Endothelial cell of hepatic sinusoid (primary cell): ENCODE measurements around the gene IGLON5.

Source experiments
- in situ Hi-C: cut with HindIII; loops from 2 replicates; pipeline ENCODE4 v1.10.0; 2017; ENCODE audit warnings: low sequenced_read_pairs

IGLON5 gene

DNA sequence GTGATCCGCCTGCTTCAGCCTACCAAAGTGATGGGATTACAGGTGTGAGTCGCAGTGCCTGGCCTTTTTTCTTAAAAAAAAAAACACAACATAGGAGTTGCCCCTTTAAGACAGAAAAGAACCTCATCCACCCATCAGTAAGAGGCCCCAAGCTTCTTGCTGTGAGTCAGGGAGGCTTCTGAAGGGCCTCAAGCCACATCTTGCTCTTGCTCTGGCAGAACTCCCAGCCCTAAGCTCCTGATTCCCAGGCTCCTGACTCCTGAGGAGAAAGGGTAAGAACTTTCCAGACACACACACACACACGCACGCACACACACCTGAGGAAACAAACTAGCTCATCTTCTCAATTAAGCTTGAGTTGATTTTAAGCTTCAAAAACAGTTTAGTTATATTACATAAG lies 47.9 kb downstream of the IGLON5 start:
- in situ Hi-C loops, result loop anchor here (10.0 kb wide), 1 partner anchor 56 kb away; the partner anchor contains the start of gene SIGLEC10

- in situ Hi-C loops, result no loop called here
Measured at GRCh38 chr19:51361239-51361638, 49.8 kb downstream of the IGLON5 start.

- in situ Hi-C loops, result no loop called here
Measured at GRCh38 chr19:51364200-51365106, 53.0 kb downstream of the IGLON5 start.

- in situ Hi-C loops, result no loop called here
Measured at GRCh38 chr19:51365211-51365964, 53.9 kb downstream of the IGLON5 start.

GRCh38 chr19:51365965-51366388 lies 54.5 kb downstream of the IGLON5 start, which contains the start of gene ETFB:
Gene ETFB, minus strand, starts transcription at chr19:51366388. Its CDS starts 62 bp downstream, at chr19:51366326.
- in situ Hi-C loops, result no loop called here

- in situ Hi-C loops, result no loop called here
Measured at GRCh38 chr19:51366389-51367254, 55.2 kb downstream of the IGLON5 start.

DNA sequence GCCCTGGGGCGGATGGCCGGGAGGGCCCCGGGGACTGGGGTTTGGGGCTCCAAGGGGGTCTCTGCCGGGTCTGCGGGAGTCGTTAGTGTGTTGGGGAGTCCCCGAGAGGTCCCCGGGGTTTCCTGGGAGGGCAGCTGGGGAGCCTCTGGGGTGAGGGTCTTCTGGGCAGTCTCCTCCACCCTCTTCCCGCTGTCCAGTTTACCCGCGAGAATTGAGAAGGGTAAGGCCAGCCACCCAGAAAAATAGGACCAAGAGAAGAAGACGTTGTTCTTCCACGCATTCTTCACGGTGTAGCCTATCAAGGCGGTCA lies 55.8 kb downstream of the IGLON5 start:
- in situ Hi-C loops, result no loop called here

- in situ Hi-C loops, result no loop called here
Measured at GRCh38 chr19:51367565-51368365, 56.3 kb downstream of the IGLON5 start.

GRCh38 chr19:51368366-51369282 lies 57.2 kb downstream of the IGLON5 start, which contains the start of gene CLDND2:
Gene CLDND2, minus strand, starts transcription at chr19:51369003. Its CDS starts 426 bp downstream, at chr19:51368577.
- in situ Hi-C loops, result no loop called here

GRCh38 chr19:51370230-51370629 lies 58.8 kb downstream of the IGLON5 start:
- in situ Hi-C loops, result no loop called here

GRCh38 chr19:51371186-51371690 lies 59.8 kb downstream of the IGLON5 start:
- in situ Hi-C loops, result no loop called here

DNA sequence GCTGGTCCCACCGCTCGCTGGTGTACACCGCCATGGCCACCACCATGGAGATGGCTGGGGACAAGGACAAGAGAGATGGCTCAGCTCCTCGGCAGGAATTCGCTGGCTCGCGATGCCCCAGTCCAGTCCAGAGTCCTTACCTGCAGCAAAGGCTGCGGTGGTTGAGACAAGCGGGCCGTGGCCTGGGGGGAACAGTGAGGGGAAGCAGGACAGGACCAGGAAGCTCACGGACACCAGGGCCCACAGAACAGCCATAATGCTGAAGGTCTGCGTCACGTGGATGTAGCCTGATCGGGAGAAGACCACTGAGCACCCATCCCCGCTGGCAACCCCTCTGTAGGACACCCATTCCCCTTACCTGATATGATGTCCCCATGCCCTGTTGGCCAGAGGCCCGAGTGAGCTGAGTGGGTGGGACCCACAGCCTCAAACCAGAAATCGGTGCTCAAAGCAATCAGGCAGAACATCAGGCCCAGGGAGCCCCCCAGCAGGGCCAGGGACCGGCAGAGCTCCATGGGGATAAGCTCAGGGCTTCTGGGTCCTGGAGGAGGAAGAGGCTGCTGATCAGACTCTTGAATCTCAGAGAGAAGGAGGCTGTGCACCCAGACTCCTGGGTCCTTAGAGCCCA lies 60.7 kb downstream of the IGLON5 start:
- in situ Hi-C loops, result no loop called here

DNA sequence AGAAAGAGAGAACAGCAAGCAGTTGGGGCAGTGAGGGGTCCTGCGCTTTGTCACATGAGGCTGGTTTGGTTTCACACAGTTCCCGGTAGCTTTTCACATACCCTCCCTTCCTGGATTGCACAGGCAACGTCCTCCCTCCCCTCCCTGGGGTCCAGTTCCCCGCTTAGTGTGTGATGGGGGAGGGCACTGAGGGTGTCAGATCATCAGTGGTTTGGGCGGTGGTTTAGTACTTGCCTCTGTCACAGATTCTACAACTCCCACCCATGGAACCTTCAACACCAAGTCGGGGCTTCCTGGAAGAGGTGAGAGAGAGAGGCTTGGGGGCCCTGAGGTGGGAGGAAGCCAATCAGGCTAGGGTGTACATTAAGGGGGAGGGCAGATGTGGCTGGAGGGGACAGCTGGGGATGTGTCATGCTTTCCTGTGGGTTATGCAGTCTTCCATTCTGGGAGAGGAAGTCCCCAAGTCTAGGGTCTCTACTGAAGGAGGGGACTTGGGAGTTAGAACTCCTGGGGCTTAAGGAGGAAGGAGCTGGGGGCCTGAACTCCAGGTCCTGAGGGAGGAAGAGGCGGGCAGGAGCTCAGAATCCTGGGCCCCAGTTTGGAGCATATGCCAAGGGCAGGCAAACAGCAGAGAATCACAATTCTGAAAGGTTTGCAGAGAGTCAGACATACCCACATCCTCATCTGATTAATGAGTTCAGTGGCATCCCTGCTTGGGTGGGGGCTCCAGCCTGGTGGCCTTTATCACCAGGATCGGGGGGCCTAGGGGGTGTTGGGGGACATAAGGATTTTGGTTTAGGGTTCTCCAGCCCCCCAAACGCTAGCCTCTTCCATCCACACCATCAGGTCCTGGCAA lies 61.4 kb downstream of the IGLON5 start, which contains the start of gene NKG7:
Gene NKG7 (minus strand): TSS at position 6 of the 856 bp plus-strand sequence. CDS start 119 bp downstream, outside the sequence.
- in situ Hi-C loops, result no loop called here

DNA sequence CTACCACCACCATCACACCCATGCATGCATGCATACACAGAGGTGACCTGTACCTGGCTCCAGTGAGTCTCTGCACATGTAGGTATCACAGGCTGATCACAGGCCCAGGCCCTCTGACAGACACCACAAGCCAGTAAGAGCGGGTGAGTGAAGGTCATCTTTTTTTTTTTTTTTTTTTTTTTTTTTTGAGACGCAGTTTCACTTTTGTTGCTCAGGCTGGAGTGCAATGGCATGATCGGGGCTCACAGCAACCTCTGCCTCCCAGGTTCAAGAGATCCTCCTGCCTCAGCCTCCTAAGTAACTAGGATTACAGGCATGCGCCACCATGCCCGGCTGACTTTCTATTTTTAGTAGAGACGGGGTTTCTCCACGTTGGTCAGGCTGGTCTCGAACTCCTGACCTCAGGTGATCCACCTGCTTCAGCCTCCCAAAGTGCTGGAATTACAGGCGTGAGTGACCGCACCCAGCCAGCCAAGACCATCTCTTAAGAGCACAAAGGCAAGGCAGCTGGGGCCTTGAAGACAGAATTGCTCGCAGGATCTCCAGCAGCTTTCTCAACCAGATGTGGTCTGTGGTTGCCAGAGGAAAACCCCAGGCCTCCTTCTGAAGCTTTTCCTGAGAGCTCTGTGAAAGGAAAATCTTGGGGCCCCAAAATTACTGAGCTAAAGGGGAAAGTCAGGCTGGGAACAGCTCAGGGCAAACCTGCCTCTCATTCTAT lies 64.2 kb downstream of the IGLON5 start:
- in situ Hi-C loops, result no loop called here

- in situ Hi-C loops, result no loop called here
Measured at GRCh38 chr19:51377422-51377821, 66.0 kb downstream of the IGLON5 start.

DNA sequence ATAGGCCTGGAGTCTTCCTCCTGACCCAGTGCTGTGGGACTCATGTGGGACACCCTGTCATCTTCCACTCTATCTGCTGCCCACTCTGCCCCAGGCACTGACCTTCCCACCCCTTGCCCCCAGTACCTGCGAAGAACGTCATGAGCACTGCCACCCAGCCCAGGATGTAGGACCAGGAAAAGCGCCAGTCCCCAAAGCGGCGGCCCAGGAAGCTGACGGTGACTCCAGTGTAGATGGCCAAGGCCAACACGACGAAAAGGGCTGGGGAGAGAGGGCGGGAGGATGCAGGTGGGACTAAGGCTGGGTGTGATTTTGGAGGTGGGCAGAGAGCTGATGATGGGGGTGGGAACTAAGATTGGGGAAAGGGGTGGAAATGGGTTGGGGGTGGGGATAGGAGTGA lies 68.9 kb downstream of the IGLON5 start:
- in situ Hi-C loops, result no loop called here
